ENCODE data around the gene RERG. TPM values are rescaled to one million over a fixed set of nuclear protein-coding genes. Genes with fewer than 3 reads are reported as not detected.
"Not testable (repeated sequence)": the region's sequence is repeated elsewhere in the genome, so short reads cannot be mapped to it uniquely, and the experiment has no call there.

The RERG gene
- total RNA-seq, 1 donor from 2014 or later: 24.2 TPM

DNA sequence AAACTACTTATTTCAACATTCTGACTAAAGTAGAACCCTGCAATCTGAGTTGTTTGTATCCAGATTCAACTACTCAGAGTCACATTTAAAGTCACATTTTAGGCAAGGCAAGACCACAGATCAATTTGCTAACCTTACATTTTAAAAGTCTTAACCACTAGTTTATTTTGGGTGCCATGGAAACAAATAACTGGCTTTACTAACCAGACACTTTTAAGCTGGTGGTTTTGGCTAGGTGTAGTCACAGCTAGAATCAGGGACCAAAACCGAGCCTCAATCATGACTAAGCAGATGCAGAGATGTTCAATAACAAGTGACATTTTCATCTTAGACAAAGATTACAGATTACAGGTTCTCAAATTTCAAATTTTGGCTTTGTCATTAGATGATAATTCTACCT is 133.1 kb downstream of the RERG start:
- TF ChIP-seq CTCF (conservative IDR thresholded peaks at IDR 0.05): no peak

DNA sequence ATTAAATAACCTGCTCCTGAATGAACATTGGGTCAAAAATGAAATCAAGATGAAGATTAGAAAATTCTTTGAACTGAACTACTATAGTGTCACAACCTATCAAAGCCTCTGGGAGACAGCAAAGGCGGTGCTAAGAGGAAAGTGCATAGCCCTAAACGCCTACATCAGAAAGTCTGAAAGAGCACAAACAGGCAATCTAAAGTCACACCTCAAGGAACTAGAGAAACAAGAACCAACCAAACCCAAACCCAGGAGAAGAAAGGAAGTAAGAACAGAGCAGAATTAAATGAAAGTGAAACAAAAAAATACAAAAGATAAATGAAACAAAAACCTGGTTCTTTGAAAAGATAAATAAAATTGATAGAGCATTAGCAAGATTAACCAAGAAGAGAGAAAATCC is 143.5 kb downstream of the RERG start:
- H3K27ac Mint-ChIP-seq; H3K9me3 Mint-ChIP-seq; H3K4me1 Mint-ChIP-seq (ENCODE audit: unreplicated experiment); H3K36me3 Mint-ChIP-seq; H3K27me3 Mint-ChIP-seq; DNase-seq (ENCODE audit: extremely low spot score, unreplicated experiment); H3K4me3 Mint-ChIP-seq: not testable (repeated sequence)

More for the DNA sequence above, 133.1 kb downstream of the RERG start:
- Mint-ChIP-seq H3K4me3 (no peak overlapping the region), H3K9me3 (no peaks in the 10 kb centered on the region), H3K4me1 (ENCODE audit: unreplicated experiment) (no peaks in the 10 kb centered on the region), H3K27ac (no peak overlapping the region), H3K36me3 (no peaks in the 10 kb centered on the region), H3K27me3 (peaks cover 3% of the 10 kb centered on the region)
- DNase-seq (ENCODE audit: extremely low spot score, unreplicated experiment): no peak

DNA sequence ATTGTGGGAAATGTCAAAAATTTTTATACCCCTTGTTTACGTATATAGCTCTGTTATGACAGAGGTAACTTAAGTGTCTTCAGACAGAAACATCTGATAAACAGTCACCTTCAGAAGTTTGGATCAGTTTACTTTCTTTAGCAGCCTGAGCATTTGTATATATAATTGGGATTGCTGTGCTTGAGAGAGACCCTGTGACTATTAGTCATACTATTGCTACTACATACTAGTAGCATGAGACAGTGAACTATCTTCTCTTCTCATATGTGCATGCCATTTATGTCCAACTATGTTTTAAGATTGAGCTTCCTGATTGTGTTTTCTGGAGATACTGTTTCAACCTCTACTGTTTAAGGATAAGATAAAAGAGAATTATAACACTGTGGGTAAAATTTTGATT is 146.9 kb downstream of the RERG start:
- DNase-seq (ENCODE audit: extremely low spot score, unreplicated experiment): no peak
- H3K27me3 Mint-ChIP-seq: peaks cover 11% of the 10 kb centered on the region
- H3K4me3 Mint-ChIP-seq: no peak overlapping the region
- H3K9me3 Mint-ChIP-seq: no peaks in the 10 kb centered on the region
- no peak overlapping the region for H3K27ac Mint-ChIP-seq
- no peaks in the 10 kb centered on the region for H3K36me3 Mint-ChIP-seq
- no peak for TF ChIP-seq CTCF (conservative IDR thresholded peaks at IDR 0.05)
- H3K4me1 Mint-ChIP-seq (ENCODE audit: unreplicated experiment): no peaks in the 10 kb centered on the region

GRCh38 chr12:15059123-15059522 is 162.1 kb downstream of the RERG start:
- TF ChIP-seq CTCF (conservative IDR thresholded peaks at IDR 0.05): no peak
- H3K4me1 Mint-ChIP-seq (ENCODE audit: unreplicated experiment): no peaks in the 10 kb centered on the region
- H3K4me3 Mint-ChIP-seq: no peak overlapping the region
- no peaks in the 10 kb centered on the region for H3K36me3 Mint-ChIP-seq
- H3K9me3 Mint-ChIP-seq: no peaks in the 10 kb centered on the region
- peaks cover 9% of the 10 kb centered on the region for H3K27me3 Mint-ChIP-seq
- no peak overlapping the region for H3K27ac Mint-ChIP-seq
- no peak for DNase-seq (ENCODE audit: extremely low spot score, unreplicated experiment)

Other genes with a start within 250 kb of the RERG start
- not detected in 2 replicates for gene PDE6H, start 248.4 kb downstream of the RERG start, total RNA-seq (ENCODE audit: low replicate concordance)
- gene PTPRO, start 101.1 kb upstream of the RERG start, total RNA-seq (ENCODE audit: low replicate concordance): 7.8 and 31.8 TPM in 2 replicates